ENCODE measurements around the gene CAMK1G.

Gene CAMK1G

DNA sequence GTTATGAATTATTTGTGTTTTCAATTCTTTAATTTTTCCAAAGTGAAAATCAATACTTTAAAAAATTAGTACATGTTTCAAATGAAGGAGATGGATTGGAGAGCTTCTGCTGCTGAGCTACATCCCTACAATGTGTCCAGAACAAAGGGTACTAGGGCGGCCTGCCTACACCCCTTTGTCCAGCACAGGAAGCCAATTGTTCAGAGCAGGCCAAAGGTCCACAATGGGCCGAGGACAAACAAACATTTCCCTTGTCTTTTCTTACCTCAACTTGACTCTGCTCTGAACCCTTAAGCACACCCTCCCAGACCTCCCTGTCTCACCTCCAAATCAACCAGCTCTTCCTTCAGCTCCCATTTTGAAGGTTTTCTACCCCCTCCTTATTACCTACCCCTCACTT lies 39.4 kb upstream of the CAMK1G start:
- DNase-seq (ENCODE audit: low read depth): no peak
- TF ChIP-seq, protein P1, sequence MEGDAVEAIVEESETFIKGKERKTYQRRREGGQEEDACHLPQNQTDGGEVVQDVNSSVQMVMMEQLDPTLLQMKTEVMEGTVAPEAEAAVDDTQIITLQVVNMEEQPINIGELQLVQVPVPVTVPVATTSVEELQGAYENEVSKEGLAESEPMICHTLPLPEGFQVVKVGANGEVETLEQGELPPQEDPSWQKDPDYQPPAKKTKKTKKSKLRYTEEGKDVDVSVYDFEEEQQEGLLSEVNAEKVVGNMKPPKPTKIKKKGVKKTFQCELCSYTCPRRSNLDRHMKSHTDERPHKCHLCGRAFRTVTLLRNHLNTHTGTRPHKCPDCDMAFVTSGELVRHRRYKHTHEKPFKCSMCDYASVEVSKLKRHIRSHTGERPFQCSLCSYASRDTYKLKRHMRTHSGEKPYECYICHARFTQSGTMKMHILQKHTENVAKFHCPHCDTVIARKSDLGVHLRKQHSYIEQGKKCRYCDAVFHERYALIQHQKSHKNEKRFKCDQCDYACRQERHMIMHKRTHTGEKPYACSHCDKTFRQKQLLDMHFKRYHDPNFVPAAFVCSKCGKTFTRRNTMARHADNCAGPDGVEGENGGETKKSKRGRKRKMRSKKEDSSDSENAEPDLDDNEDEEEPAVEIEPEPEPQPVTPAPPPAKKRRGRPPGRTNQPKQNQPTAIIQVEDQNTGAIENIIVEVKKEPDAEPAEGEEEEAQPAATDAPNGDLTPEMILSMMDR (conservative IDR thresholded peaks at IDR 0.05; ENCODE audit: control insufficient read depth, insufficient read depth, low read depth, low read length): no peak
- no peak overlapping the region for H3K4me3 ChIP-seq (ENCODE audit: control insufficient read depth, low read depth, low read length)

- TF ChIP-seq, protein P1 (conservative IDR thresholded peaks at IDR 0.05; ENCODE audit: control insufficient read depth, insufficient read depth, low read depth, low read length): no peak
- no peak for DNase-seq (ENCODE audit: low read depth)
- no peak overlapping the region for H3K4me3 ChIP-seq (ENCODE audit: control insufficient read depth, low read depth, low read length)
These were observed 38.1 kb upstream of the CAMK1G start for GRCh38 chr1:209545423-209545822.

DNA sequence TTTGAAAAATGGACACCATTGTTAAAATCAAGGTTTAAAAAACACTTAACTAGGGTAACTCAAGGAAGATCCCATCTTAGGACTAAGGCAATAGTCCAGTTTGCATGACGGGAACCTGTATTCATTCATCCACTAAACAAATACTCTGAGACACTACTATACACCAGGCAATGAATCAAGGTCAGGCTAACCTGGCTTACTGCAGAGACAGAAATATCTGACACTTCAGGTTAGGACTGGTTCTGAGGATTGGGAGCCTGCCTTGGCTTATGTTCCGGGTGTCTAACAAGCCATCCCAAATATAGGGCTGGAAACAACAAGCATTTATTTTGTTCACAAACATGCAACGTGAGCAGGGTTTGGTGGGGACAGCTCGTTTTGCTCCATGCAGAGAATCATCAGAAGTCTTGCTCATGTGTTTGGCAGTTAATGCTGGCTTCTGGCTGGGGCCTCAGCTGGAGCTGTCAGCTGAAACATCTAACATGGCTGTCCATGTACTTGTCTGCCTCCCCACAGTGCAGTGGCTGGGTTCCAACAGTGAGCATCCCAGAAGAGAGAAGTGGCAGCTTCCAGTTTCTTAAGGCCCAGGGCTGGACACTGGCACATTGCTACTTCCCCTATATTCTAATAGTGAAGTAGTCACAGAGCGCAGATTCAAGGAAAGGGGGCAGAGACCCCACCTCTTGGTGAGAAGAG lies 37.0 kb upstream of the CAMK1G start:
- no peak overlapping the region for H3K4me3 ChIP-seq (ENCODE audit: control insufficient read depth, low read depth, low read length)
- TF ChIP-seq, protein P1 (conservative IDR thresholded peaks at IDR 0.05; ENCODE audit: control insufficient read depth, insufficient read depth, low read depth, low read length): no peak
- DNase-seq (ENCODE audit: low read depth): no peak

GRCh38 chr1:209547626-209548025 lies 35.9 kb upstream of the CAMK1G start:
- TF ChIP-seq, protein P1 (conservative IDR thresholded peaks at IDR 0.05; ENCODE audit: control insufficient read depth, insufficient read depth, low read depth, low read length): no peak
- DNase-seq (ENCODE audit: low read depth): no peak
- H3K4me3 ChIP-seq (ENCODE audit: control insufficient read depth, low read depth, low read length): no peak overlapping the region

- TF ChIP-seq, protein P1 (conservative IDR thresholded peaks at IDR 0.05; ENCODE audit: control insufficient read depth, insufficient read depth, low read depth, low read length): no peak
- no peak overlapping the region for H3K4me3 ChIP-seq (ENCODE audit: control insufficient read depth, low read depth, low read length)
- DNase-seq (ENCODE audit: low read depth): no peak
These were observed 33.9 kb upstream of the CAMK1G start for GRCh38 chr1:209549443-209550205.

DNA sequence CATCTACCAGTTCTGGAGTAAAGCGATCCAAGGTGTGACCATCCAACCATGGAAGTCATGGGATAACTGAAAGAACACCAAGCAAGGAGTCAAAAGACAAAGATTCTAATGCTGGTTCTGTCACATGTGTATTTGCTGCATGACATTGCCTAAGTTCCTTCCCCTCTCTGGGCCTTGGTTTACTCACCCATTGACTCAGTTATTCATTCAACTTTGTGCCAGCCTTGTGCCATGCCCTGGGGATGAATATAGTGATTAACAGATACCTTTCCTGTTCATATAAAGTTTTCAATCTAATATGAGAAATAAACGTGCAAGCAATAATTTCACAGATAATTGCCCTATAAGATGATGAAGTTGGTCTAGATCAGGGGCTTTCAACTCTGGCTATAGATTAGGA lies 33.0 kb upstream of the CAMK1G start:
- TF ChIP-seq, protein P1 (conservative IDR thresholded peaks at IDR 0.05; ENCODE audit: control insufficient read depth, insufficient read depth, low read depth, low read length): no peak
- H3K4me3 ChIP-seq (ENCODE audit: control insufficient read depth, low read depth, low read length): no peak overlapping the region
- DNase-seq (ENCODE audit: low read depth): no peak
